GM21367 (cell line): ENCODE data around the gene WDR27.
"Not testable (repeated sequence)": the region's sequence is repeated elsewhere in the genome, so short reads cannot be mapped to it uniquely, and the experiment has no call there.

Source experiments
- ATAC-seq: cut with Tn5 transposase; IDR thresholded peaks from one replicate; pipeline ENCODE4 v1.9.1; 2021; ENCODE audit not compliant: unreplicated experiment

WDR27 gene

GRCh38 chr6:169664227-169664626, 37.6 kb downstream of the WDR27 start:
- ATAC-seq = no peak

- no peak for ATAC-seq
These were observed 38.4 kb downstream of the WDR27 start for GRCh38 chr6:169663468-169663867.

GRCh38 chr6:169661391-169661756, 40.5 kb downstream of the WDR27 start:
- no peak for ATAC-seq

GRCh38 chr6:169660751-169661390, 41.0 kb downstream of the WDR27 start:
- no peak for ATAC-seq

- no peak for ATAC-seq
These were observed 41.8 kb downstream of the WDR27 start for GRCh38 chr6:169659820-169660610.

GRCh38 chr6:169657284-169657610, 44.6 kb downstream of the WDR27 start:
- ATAC-seq = no peak

- no peak for ATAC-seq
These were observed 45.1 kb downstream of the WDR27 start for GRCh38 chr6:169656546-169657283.

GRCh38 chr6:169654598-169655391, 47.0 kb downstream of the WDR27 start:
- ATAC-seq = peak; percentile 92

- no peak for ATAC-seq
These were observed 48.1 kb downstream of the WDR27 start for GRCh38 chr6:169653691-169654090.

GRCh38 chr6:169652896-169653295, 48.9 kb downstream of the WDR27 start:
- no peak for ATAC-seq

GRCh38 chr6:169651498-169651897, 50.3 kb downstream of the WDR27 start:
- ATAC-seq = no peak

GRCh38 chr6:169650959-169651292, 50.9 kb downstream of the WDR27 start:
- no peak for ATAC-seq

GRCh38 chr6:169650241-169650958, 51.4 kb downstream of the WDR27 start:
- no peak for ATAC-seq

- ATAC-seq = no peak
These were observed 53.2 kb downstream of the WDR27 start for GRCh38 chr6:169648617-169649016.

- ATAC-seq = no peak
These were observed 53.7 kb downstream of the WDR27 start for GRCh38 chr6:169648092-169648491.

- no peak for ATAC-seq
These were observed 54.2 kb downstream of the WDR27 start for GRCh38 chr6:169647637-169648036.

GRCh38 chr6:169646906-169647567, 54.8 kb downstream of the WDR27 start:
- no peak for ATAC-seq

GRCh38 chr6:169645459-169645858, 56.4 kb downstream of the WDR27 start:
- ATAC-seq = not testable (repeated sequence)

- ATAC-seq = no peak
These were observed 58.3 kb downstream of the WDR27 start for GRCh38 chr6:169643521-169643920.

- no peak for ATAC-seq
These were observed 59.4 kb downstream of the WDR27 start for GRCh38 chr6:169642455-169642854.
